ENCODE data around the gene ZNF154. TPM values are rescaled to one million over a fixed set of nuclear protein-coding genes. Genes with fewer than 3 reads are reported as not detected.

ZNF154 gene
- polyA plus RNA-seq, 3 donors: 0.67 to 0.79 (median 0.67) TPM

DNA sequence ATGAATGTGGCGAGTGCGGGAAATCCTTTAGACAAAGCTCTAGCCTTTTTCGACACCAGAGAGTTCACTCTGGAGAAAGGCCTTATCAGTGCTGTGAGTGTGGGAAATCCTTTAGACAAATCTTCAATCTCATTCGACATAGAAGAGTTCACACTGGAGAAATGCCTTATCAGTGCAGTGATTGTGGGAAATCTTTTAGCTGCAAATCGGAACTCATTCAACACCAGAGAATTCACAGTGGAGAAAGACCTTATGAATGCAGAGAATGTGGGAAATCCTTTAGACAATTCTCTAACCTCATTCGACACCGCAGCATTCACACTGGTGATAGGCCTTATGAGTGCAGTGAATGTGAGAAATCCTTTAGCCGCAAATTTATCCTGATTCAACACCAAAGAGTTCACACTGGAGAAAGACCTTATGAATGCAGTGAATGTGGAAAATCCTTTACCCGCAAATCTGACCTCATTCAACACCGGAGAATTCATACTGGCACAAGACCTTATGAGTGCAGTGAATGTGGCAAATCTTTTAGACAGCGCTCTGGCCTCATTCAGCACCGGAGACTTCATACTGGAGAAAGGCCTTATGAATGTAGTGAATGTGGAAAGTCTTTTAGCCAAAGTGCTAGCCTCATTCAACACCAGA, 21.5 kb downstream of the ZNF154 start:
- WGBS, 3 donors: 98% methylated on average over 12 of the region's 12 CpGs
- H3K27ac ChIP-seq (ENCODE audit: low read depth, low read length): no peak overlapping the region

- 95 to 99% (median 97%) methylated on average over 3 of the region's 3 CpGs for WGBS, 3 donors
- no peak overlapping the region for H3K27ac ChIP-seq (ENCODE audit: low read depth, low read length)
These were observed 22.3 kb downstream of the ZNF154 start for GRCh38 chr19:57686727-57687126.

- H3K27ac ChIP-seq (ENCODE audit: low read depth, low read length): no peak overlapping the region
- 2 to 4% (median 3%) methylated on average over 19 of the region's 19 CpGs for WGBS, 3 donors
These were observed 26.7 kb downstream of the ZNF154 start for GRCh38 chr19:57682226-57682766.

DNA sequence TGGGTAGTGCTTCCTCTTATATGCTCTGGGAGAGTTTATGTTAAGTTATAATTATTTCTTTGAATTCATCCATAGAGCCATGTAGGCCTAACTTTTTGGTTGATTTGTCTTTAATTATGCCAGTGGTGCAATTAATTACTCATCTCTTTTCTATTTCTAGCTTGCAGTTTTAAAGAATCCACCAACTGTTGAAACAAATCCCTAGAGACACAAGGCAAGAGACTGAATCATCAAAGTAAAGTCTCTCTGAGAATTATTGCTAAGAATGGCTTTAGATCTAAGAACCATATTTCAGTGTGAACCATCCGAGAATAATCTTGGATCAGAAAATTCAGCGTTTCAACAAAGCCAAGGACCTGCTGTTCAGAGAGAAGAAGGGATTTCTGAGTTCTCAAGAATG, 33.1 kb downstream of the ZNF154 start:
- 65 to 75% (median 66%) methylated on average over 2 of the region's 2 CpGs for WGBS, 3 donors
- no peak overlapping the region for H3K27ac ChIP-seq (ENCODE audit: low read depth, low read length)

- WGBS, 3 donors: 71 to 88% (median 80%) methylated on average over 4 of the region's 4 CpGs
- no peak overlapping the region for H3K27ac ChIP-seq (ENCODE audit: low read depth, low read length)
These were observed 36.5 kb downstream of the ZNF154 start for GRCh38 chr19:57672466-57672865.

DNA sequence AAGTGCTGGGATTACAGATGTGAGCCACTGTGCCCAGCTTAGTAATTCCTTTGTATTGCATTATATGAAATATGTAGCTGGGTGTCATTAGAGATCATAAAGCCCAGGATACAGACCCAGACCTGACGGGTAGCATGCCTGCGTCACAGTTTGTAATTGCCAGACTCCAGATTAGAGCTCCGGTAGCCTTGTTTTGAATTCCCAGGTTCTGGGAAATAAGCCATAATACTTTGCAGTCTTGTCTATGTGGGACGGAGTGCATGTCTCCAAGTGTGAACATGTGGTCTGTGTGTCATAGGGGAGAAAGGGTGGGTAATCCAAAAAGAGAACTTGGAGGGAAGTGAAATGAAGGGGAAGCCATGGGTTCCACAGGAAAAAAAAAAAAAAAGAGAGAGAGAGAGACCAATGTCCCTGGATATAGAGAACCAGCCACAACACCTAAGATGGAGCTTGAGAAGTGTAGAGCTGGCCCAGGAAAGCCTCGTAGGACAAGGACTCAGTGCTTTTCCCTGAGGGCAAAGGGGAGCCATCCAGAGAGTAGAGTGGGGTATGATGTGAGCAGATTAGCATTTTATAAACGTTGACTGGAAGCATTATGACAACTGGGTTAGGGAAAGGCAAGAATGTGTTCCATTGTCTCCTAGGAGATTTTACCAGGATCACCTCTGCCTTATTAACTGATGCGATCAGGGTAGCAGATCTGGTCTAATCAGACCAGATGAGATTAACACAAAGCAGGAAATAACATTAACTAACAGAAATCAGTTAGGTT, 37.7 kb downstream of the ZNF154 start:
- H3K27ac ChIP-seq (ENCODE audit: low read depth, low read length): no peak overlapping the region
- WGBS, 3 donors: 58 to 64% (median 60%) methylated on average over 7 of the region's 7 CpGs

- no peak within 1 kb of the TSS for H3K27ac ChIP-seq (ENCODE audit: low read depth, low read length)
- 85 to 92% (median 86%) methylated on average over 2 of the region's 2 CpGs for WGBS, 3 donors
These were observed 40.4 kb downstream of the ZNF154 start, which contains the start of gene ZSCAN4 for GRCh38 chr19:57668635-57669034. TSS of gene ZSCAN4 (plus strand) at chr19:57668935. CDS start at chr19:57676146, 7,211 bp downstream.

DNA sequence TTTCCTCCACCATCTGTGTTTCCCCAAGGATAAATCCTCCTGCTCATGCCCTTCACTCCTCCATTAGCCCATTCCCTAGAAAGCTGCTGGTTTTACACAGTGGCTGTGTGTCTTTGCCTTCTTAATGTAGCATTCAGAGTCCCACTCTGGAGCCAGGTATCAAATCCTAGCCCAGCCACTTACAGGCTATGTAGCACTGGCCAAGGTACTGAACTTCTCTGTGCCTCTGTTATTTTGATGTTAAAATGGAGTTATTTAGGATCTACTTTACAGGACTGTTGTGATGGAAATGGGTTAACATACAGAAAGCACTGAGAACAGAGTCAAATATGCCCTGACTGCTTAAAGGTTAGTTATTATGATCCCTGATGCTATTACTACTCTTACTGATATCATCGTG, 41.8 kb downstream of the ZNF154 start:
- no peak overlapping the region for H3K27ac ChIP-seq (ENCODE audit: low read depth, low read length)
- WGBS, 3 donors: 79 to 89% (median 83%) methylated on average over 1 of the region's 1 CpG

DNA sequence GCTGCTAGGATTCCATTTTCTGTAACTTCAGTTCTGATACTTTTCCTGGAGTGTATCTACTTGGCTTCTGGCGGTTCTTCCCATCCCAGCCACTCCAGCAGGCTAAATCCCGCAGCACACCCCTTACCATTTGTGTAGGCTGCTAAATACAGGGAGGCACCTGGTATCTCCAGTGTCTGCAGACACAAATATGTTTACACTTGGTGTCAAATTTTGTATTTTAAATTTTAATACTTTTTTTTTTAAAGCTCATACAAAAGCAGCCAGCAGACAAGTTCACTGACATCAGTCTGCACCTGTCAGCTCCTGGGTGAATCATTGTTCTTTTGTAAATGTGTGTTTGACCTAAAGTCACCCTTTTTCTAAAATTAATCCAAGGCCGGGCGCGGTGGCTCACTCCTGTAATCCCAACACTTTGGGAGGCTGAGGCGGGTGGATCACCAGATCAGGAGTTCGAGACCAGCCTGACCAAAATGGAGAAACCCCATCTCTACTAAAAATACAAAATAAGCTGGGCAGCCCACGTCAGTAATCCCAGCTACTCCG, 43.7 kb downstream of the ZNF154 start:
- 70 to 82% (median 78%) methylated on average over 9 of the region's 9 CpGs for WGBS, 3 donors
- H3K27ac ChIP-seq (ENCODE audit: low read depth, low read length): no peak overlapping the region

DNA sequence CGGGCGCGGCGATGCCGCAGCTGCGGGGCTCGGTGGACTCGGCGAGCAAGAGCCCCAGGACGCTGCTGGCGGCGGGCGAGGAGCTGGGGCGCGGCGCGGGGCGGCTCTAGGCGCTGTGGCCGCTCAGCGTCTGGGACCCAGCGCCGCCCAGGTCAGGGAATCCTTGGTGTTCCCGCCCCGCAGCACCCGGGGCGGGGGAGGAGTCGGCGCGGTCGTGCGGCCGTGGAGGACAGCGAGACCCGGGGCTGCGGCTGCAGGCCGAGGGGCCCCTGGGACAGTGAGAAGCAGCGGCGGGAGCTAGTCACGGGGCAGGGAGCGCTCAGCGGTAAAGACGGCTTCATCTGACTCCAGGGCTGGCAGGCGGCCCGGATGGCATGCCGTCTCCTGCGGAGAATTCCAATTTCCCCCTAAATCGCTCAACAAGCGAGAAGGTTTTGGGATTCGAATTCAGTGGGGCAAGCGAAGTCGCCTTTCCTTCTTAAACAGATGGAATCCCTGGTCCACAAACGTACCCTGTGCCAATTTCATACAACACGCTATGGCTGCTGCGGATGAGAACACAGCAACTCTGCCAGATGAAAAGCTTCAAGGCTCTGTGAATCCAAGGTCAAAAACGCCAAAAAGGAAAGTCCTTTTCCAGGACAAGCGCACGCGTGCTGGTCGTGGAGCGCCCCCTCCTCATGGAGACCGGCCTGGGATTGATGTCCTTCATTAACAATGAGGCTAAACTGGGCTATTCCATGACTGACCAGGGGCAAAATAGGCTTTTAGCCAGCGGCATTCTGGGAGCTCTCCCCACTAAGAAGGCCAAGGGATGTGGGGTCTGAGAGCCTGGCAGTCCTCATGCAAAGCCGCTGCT, 44.5 kb downstream of the ZNF154 start:
- 2 to 4% (median 2%) methylated on average over 48 to 64 of the region's 64 CpGs for WGBS, 3 donors

GRCh38 chr19:57656346-57656745, 52.7 kb downstream of the ZNF154 start:
- H3K27ac ChIP-seq (ENCODE audit: low read depth, low read length): no peak overlapping the region
- WGBS, 3 donors: 81 to 87% (median 85%) methylated on average over 1 of the region's 1 CpG

More for the DNA sequence above, 44.5 kb downstream of the ZNF154 start:
- no peak overlapping the region for H3K27ac ChIP-seq (ENCODE audit: low read depth, low read length)

- WGBS, 3 donors: 50 to 94% (median 92%) methylated on average over 1 of the region's 1 CpG
- H3K27ac ChIP-seq (ENCODE audit: low read depth, low read length): no peak overlapping the region
These were observed 53.6 kb downstream of the ZNF154 start for GRCh38 chr19:57655443-57655842.

GRCh38 chr19:57653689-57654088, 55.3 kb downstream of the ZNF154 start:
- H3K27ac ChIP-seq (ENCODE audit: low read depth, low read length): no peak overlapping the region
- WGBS, 3 donors: 72 to 86% (median 78%) methylated on average over 2 of the region's 2 CpGs

DNA sequence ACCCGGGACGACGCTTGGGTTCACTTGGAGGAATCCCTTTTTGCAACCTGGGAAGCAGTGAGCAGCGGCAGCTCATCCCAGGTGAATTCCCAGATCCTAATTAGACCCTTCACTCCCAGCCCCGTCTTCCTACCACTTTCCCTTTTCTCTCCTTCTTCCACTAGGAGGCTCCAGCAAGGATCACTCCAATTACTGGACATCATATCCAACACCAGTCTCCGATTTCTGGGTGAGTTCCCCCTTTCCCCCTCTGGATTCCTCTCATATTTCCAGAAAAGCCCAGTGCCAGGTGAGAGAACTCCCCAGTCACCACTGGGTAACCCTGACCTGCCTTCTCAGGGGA, 57.4 kb downstream of the ZNF154 start:
- H3K27ac ChIP-seq (ENCODE audit: low read depth, low read length): no peak overlapping the region
- WGBS, 3 donors: 30 to 51% (median 49%) methylated on average over 6 of the region's 6 CpGs

- WGBS, 3 donors: 60 to 65% (median 64%) methylated on average over 6 of the region's 6 CpGs
- no peak overlapping the region for H3K27ac ChIP-seq (ENCODE audit: low read depth, low read length)
These were observed 60.5 kb downstream of the ZNF154 start for GRCh38 chr19:57648331-57649003.
